GM18870 (cell line): Measurements from ENCODE around the gene TAF11L4.
"Not testable (repeated sequence)": the region's sequence is repeated elsewhere in the genome, so short reads cannot be mapped to it uniquely, and the experiment has no call there.

ENCODE experiments used
- ATAC-seq: cut with Tn5 transposase; IDR thresholded peaks from one replicate; pipeline ENCODE4 v1.9.1; 2021; ENCODE audit warnings: moderate library complexity; ENCODE audit not compliant: unreplicated experiment

Gene TAF11L4

GRCh38 chr5:17521501-17521900 is at the start of gene TAF11L4:
Gene TAF11L4 (plus strand): TSS chr5:17521801.
- ATAC-seq = not testable (repeated sequence)

- ATAC-seq = not testable (repeated sequence)
Measured at GRCh38 chr5:17475064-17475463, 46.5 kb upstream of the TAF11L4 start.

- ATAC-seq = no peak
Measured at GRCh38 chr5:17477043-17477442, 44.6 kb upstream of the TAF11L4 start.

GRCh38 chr5:17477573-17478265 is 43.9 kb upstream of the TAF11L4 start:
- no peak for ATAC-seq

- ATAC-seq = no peak
Measured at GRCh38 chr5:17481378-17481777, 40.2 kb upstream of the TAF11L4 start.

- no peak for ATAC-seq
Measured at GRCh38 chr5:17482790-17483189, 38.8 kb upstream of the TAF11L4 start.

GRCh38 chr5:17486464-17487173 is 35.0 kb upstream of the TAF11L4 start:
- not testable (repeated sequence) for ATAC-seq

- ATAC-seq = no peak
Measured at GRCh38 chr5:17487174-17487512, 34.5 kb upstream of the TAF11L4 start.

GRCh38 chr5:17491257-17491656 is 30.3 kb upstream of the TAF11L4 start:
- ATAC-seq = not testable (repeated sequence)

- ATAC-seq = no peak
Measured at GRCh38 chr5:17492770-17493169, 28.8 kb upstream of the TAF11L4 start.

GRCh38 chr5:17497446-17497845 is 24.2 kb upstream of the TAF11L4 start:
- ATAC-seq = no peak

- ATAC-seq = not testable (repeated sequence)
Measured at GRCh38 chr5:17497931-17498330, 23.7 kb upstream of the TAF11L4 start, which contains the start of gene TAF11L2. Gene TAF11L2 (plus strand): TSS chr5:17498231.

GRCh38 chr5:17511775-17512325 is 9.8 kb upstream of the TAF11L4 start:
- no peak for ATAC-seq

GRCh38 chr5:17517526-17517925 is 4.1 kb upstream of the TAF11L4 start:
- not testable (repeated sequence) for ATAC-seq

- not testable (repeated sequence) for ATAC-seq
Measured at GRCh38 chr5:17518067-17518466, 3.5 kb upstream of the TAF11L4 start, which contains the start of gene TAF11L3. Gene TAF11L3 (plus strand): TSS chr5:17518367.

GRCh38 chr5:17519508-17519907 is 2.1 kb upstream of the TAF11L4 start:
- not testable (repeated sequence) for ATAC-seq

GRCh38 chr5:17524935-17525334 is 3.3 kb downstream of the TAF11L4 start, which contains the start of gene TAF11L5:
Gene TAF11L5 (plus strand): TSS chr5:17525235.
- ATAC-seq = not testable (repeated sequence)

- ATAC-seq = not testable (repeated sequence)
Measured at GRCh38 chr5:17526504-17526903, 4.9 kb downstream of the TAF11L4 start.

- not testable (repeated sequence) for ATAC-seq
Measured at GRCh38 chr5:17528369-17528768, 6.8 kb downstream of the TAF11L4 start, which contains the start of gene TAF11L6. Gene TAF11L6 (plus strand): TSS chr5:17528669.
